ENCODE measurements around the gene MYL12B. TPM values are rescaled to one million over a fixed set of nuclear protein-coding genes. Genes with fewer than 3 reads are reported as not detected.
A peak's percentile ranks its signal among the peaks of the same experiment; 100 is the strongest.
"Not testable (repeated sequence)": the region's sequence is repeated elsewhere in the genome, so short reads cannot be mapped to it uniquely, and the experiment has no call there.

Gene MYL12B
- total RNA-seq, result 155 TPM

DNA sequence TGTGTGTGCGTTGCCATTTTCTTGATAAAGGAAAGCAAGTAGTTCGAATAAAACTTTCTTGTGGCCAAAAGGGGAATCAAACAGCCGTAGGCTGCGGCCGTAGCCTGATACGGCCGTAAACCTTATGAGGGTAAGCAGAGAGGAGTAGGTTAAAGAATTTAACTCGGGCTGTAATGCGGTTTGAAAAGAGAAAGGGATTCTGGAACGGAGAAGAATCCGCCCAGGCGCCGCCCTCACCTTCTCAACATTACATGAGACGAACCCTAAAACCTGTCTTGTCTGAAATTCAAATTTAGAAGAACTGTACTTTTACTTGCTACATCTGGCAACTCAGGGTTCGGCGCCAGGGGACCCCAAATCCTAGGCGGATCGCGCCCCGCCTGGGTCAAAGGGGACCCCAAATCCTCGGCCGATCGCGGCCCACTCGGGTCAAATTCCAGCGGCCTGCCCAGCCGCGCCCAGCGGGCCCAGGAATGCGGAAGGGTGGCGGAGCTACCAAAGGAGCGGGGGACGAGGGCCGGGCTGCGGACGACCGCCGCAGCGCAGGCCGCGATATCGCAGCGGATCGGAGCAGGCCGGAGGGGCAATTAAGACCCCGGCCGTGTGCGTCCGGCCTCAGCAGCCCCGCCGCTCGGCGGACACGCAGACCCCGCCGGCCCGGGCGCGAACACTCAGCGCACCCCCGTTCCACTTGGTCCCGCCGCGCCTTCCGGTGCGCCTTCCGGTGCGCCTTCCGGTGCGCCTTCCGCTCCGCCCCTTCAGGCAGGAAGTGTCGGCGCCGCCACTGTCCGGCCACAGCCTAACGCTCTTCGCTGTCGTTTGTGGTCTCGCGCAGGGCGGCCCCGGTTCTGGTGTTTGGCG is at the start of gene MYL12B:
MYL12B (plus strand) TSS at position 761 of the 861 bp plus-strand sequence. CDS start 10,766 bp downstream, outside the sequence.
- peak; percentile 91 for DNase-seq

DNA sequence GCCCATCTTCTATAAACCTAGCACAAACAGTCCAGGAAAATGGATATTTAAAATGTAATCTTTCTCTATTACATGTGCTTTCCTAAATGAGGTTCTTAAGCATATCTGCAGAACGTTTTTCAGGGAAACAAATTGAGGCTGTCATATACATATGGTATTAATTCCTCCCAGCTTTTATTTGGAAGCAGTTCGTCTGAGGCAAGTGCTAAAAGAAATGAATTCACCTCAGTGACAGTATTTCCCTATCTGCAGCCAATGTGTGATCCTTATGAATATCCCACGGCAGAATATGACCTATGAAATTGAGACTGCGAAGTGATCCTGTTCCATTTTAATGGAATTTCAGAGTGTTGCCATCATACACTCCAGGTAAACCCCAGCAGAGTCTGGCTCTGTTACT is 49.3 kb upstream of the MYL12B start:
- peak; percentile 60 for DNase-seq

DNA sequence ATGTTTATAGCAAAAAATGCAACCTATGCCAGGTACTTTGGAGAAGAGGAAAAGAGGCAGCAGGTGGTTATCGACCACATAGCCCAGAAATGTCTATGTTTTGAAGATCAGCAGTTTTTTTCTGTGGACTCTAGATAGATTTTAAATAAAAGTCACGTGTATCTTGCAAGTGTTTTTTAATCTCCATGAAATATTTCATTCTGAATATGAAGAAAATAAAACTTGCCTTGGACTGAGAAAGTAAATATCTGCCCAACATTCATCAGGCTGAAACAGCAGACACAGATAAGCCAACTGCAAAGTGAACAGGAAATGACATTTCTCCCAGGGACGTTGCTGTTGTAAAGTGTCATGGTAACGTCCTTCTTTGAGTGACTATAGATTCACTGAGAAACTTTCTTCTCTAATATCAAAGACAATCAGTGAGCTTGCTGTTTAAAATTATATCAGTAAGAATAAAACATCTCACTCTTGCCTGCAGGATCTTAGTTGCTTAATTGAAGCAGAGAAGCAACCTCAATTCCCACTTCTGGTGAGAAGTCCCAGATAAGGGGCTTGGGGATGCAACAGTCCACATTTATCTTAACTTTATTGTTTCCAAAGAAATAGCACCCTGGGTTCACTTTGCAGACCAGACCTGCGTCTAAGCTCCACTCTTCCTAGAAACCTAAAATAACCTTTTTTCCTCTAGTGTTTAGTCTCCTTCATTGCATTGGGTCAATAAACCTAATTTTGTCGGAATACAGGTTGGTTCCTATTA is 48.5 kb upstream of the MYL12B start:
- DNase-seq, result peak; percentile 24

DNA sequence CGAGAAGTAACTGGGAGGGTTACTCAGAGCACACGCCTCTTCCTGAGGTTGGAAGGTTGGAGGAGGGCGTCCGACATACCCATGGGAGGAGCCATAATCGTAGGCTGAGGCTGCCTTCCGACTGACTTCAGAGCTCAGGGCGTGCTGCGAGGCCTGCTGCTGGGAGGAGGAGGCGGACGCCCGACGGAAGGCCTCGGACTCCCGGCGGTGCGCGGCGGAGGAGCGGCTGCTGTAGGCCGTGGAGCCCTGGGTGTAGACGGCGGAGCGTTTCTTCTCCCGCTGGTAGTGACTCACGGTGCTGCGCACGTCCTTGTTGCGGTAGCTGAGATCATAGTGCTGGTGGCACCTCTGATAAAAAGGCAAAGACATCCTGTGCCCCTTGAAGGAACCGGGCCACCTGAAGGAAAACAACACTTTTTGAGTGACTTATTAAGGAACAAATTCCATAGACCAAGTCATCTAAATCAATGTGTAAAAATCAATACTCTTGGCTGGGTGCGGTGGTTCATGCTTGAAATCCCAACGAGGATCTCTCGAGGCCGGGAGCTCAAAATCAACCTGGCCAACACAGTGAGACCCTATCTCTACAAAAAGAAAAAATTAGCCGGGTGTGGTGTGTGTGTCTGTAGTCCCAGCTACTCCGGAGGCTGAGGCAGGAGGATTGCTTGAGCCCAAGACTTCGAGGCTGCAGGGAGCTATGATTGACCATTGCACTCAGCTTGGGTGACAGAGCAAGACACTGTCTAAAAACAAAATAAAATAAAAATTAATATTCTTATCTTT is 46.9 kb upstream of the MYL12B start:
- DNase-seq, result no peak

DNA sequence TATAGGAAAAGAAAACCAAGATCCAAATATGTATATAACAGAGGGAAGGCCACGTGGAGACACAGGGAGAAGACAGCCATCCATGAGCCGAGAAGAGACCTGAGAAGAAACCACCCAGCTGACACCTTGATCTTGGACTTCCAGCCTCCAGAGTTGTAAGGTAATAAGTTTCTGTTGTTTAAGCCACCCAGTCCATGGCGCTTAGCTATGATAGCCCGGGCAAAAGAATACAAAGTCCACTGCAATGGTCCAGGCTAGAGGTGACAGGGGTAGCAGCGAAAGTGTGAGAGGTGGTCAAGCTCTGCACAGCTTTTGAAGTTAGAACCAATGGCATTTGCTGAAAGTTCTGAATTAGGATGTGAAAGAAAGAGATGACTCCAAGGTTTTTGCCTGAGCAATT is 44.9 kb upstream of the MYL12B start:
- no peak for DNase-seq

DNA sequence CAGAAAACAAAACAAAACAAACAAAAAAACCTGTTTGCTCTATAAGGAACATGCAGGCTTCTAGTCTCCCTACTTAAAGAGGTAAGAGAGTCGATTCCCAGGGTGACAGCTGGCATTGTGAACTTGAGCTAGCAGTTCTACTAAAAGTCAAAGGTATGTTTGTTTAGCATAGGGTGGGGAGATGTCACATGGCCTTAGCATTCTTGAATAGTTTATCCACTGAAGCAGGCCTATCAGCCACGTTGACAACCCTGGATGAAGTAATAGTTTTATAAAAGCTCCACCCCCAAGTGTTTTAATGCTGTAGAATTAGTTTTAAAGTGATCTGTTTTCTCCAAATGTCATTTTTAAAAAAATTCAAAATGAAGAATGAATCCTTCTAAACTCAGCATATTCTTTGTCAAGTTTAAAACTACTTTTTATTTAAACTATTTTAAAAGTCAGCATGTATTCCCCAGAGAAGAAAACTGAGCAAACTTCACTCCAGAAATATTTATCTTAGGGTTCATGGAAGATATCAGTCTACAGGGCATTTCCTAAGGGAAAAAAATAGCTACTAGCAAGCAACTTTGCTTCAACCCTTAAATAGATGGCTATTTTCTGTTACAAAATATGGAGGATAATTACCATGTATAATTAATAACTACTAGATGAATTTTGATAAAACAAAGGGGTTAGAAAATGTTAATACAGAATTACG is 43.8 kb upstream of the MYL12B start:
- DNase-seq, result peak; percentile 70

DNA sequence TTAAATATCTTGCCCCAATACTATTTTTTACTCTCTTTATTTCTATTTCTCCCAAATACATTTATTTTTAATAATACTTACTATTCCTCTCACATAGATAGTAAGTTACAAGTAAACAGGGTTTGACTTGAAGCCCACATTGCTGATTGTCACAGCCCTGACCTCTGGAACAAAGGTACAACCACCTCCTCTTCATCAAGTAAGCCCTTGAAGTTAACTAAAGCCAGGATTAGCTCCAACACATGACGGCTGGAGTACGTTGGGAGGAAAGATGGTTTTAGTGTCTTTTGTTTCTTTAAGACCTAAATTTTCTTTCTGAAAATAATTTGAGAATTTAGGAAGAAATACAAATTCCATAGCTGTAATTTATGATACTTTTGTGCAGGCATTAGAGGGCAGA is 43.1 kb upstream of the MYL12B start:
- DNase-seq, result peak; percentile 25

DNA sequence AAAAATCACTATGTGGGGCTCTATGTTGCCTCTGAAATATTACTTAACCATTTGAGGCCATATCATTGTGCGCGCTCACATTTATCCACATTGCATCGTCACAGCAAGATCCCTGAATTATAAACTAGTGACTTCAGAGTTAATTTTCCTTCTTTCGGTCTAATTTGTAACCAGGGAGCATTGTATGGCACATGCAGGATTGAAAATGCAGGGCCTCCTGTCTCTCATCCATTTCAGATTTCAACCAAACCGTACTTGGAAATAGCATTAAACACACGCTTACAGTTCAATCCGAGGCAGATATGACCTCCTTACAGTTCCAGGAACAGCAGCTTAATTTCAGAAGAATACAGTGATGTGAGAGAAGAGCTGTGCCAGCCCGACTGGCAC is 42.7 kb upstream of the MYL12B start:
- DNase-seq, result no peak

DNA sequence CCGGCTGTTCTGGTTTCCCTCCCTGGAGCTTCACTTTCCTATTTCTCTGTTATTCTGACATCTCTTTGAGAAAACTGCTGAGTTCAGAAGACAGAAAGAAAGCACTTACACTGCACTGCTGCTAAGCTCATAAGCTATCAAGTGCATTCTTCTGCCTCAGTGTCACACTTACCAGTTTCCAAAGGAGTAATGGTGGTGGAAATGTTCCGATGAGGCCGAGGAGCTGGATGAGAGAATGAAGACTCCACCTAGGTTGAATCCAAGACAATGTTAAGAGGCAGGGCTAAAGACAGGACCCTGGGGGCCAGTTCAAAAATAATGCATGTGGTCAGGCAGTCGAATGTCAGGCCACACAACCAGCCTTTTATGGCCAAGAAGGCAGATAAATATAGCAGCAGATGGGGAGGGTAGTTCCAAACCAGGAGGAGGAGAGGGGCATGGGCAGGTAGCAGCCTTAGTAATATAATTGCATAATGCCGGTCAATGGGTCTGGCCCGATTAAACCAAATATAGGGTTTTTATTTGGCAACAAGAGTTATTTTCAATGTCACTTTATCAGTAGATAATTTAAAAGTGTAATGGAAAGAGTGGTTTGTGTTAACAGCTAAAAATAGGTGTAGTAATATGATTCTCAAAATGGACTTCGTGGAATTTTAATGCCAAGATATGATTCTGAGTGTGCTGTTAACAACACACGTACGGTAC is 42.1 kb upstream of the MYL12B start, which contains the start of gene MYOM1:
MYOM1 (minus strand) TSS at position 338 of the 705 bp plus-strand sequence. CDS start 4,745 bp downstream, outside the sequence.
- DNase-seq, result peak; percentile 72

DNA sequence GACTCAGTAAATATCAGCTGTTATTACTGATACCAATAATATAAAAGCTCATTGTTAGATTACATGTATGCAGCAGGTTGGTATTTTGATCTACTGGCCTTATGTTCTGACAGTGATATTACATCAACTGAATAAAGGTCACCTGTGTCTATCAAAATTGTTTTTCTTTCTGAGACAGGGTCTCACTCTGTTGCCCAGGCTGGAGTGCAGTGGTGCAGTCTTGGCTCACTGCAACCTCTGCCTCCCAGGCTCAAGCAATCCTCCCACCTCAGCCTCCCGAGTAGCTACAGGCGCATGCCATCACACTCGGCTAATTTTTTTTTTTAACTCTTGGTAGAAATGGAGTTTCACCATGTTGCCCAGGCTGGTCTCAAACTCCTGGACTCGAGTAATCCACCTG is 41.1 kb upstream of the MYL12B start:
- DNase-seq, result not testable (repeated sequence)

DNA sequence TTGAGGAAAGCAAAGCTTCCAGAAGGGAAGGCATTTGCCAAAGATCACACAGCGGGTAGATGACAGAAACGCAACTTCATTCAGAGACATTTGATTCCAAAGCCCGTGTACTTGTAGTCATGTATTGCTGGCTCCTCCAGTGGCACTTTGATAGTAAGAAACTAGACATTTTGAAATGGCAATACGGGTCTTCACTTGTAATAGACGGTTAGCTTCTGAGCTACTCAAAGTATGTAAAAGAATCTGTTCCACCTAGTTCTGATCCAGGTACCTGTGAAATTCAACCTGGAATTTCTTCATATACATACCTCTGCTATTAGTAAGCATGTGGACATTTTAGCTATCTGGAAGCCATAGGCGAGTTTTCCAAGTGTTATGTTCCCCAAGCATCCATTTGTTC is 40.4 kb upstream of the MYL12B start:
- no peak for DNase-seq

DNA sequence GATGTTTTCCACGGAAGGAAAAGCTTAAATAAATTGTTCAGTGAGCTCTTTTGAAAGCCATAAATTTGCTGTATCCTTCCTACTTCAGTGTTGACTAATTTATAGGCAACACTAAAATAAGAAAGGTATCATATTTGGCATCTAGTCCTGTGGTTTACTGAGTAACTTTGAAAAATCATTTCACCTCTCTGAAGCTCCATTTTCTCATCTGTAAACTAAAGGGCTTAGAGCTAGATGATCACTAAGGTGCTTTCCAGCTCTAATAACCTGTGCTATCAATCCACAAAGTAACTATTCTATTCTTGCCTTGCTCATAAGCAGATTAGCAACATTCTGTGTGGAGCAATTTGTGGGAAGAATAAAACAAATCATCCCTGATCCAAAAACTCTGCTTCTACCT is 38.6 kb upstream of the MYL12B start:
- DNase-seq, result no peak

DNA sequence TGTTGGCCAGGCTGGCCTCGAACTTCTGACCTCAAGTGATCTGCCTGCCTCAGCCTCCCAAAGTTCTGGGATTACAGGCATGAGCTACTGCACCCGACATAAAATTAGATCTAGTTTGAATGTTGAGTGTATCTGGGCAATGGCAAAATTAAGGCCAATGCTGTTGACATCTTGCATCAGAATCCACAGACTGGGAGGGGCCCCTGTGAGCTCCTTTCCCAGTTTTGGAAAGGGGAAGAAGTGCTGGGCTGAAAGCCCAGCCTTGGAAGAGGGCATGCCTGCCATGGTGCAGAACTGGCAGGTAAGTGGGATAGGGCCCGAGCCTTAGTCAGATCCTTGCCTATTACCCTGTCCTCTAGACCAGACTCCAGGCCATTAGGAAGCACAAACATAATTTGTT is 37.7 kb upstream of the MYL12B start:
- no peak for DNase-seq

DNA sequence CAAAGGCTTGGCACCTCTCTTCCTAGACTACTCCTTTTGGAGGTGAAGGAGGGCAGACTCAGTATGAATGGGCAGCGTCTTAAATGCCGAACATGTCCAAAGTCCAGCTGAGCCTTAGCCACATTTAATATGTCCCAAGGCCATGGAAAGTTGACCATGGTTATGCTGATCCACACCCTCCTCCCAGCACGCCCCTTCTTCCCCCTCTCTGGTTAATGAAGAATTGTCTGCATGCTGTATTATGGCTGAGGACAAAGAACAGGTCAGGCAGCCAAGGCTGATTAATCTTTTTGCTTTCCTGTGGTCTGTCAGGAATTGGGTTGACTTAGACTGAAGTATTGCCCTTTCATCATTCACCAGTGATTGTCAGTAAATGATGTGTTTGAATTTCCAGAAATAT is 36.3 kb upstream of the MYL12B start:
- no peak for DNase-seq

DNA sequence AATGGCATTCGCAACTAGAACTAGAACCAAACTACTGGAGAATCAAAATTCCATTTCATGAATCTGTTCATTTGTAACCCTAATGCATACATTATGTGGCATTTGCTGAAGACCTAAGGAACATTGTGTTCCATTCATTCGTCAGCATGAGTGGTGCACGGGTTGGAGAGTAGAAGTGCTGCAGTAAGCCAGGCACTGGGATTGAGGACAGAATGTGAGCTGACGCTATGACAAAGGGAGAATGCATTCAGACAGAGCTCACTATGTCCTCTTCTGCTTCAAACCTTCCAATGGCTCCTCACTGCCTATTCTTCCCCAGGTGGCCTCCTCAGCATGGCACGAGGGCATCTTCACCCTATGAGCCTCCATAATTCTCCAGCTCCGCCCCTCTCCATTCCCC is 35.9 kb upstream of the MYL12B start:
- no peak for DNase-seq

DNA sequence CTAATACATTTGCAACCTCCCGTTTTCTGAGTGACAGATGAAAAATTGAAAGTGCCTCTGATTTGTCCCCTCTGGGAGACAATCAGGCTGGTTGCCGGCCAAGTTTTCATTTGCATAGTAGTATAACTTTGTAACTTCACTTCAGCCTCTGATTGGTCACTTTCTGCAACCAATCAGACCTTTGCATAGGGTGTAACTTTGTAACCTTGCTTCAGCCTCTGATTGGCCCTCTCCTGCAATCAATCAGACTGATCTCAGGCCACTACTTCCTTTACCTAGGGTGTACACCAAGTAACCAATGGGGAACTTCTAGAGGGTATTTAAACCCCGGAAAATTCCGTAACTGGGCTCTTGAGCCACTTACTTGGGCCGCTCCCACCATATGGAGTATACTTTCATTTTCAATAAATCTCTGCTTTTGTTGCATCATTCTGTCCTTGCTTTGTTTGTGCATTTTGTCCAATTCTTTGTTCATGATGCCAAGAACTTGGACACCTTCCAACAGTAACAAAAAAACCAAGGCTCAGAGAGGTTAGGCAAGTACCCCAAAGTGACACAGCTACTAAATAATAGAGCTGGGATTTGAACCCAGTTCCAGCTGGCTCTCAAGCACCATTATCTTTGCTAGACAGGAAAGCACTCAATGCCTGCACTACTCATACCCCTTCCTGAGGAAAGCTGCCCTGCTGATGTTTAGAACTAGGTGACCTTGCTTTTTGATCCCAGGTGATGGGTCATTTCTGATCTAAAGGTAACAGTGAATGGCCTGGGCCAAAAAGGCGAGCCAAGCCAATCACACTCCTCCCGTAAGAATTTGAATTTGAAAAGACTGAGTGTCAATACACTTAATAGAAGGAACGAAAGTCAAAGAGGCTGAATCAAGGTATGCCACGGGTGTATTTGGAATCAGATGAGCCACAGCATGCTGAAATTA is 31.3 kb upstream of the MYL12B start:
- no peak for DNase-seq

DNA sequence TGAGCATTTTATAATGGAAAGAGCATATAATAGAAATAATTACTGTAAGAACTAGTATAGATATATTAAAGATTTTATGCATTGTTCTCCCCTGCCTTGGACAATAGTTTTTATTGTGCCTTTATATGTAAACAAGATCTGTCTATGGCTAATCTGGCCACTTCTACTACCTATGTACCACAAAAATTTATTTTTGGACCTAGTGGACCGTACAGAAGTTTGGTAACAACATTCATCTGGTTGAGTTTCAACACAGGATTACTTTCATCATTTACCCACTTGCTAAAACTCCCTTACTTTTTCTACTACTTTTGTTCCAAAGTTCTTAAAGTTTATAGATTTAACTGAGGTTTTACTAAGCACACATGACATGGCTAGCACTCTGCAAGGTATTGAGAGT is 28.9 kb upstream of the MYL12B start:
- DNase-seq, result no peak

DNA sequence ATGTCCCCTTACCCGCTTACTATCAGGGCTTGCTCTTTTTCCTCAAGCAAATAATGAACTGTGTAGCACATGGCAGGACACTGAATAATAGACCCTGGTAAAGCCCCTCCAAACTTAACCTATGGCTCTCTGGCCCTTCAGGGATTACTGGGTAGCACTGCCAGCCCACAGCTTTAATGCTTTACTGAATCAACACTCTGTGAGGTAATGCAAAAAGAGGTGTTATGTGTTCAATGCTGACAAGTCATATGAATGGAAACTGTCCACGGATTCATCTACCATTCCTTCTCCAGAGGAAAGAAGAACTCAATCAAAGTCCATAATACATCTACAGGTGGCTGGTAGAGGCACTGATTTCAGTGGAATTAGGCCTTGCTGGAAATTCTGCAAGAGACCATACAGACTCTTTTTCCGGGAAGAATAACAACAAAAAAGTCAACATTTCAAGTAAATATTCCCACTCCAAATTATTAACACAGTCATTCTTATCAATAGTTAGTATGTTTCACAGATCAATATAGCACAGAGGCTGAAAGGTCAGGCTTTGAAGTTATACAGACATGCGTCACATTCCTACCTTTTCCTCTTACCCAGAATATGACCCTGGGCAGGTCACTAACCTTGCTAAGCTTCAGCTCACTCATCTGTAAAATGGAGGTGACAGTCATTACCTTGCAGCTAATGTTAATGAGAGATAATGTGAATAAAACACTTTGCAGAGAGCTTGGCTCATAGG is 28.3 kb upstream of the MYL12B start:
- DNase-seq, result no peak

DNA sequence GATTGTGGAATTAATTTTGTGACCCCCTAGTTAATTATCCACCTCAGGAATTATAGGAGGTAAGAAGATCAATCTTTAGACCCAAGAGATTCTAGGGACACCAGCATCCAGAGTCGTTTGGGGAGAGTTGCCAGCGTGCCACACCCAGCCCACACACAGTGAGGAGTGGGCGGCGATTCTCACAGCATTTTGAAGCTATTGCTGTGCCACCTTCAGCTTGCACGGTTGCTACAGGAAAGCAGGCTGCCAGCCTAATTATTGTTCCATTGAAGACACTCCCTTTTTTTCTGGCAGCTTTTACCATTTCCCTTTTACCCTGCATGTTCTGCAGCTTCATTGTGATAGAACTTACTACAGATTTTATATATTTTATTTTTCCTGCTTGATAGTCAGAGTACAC is 27.5 kb upstream of the MYL12B start:
- DNase-seq, result no peak

Measured in tongue (tissue), 2 donors.